Testis (tissue), 2 donors: ENCODE results near the gene PRICKLE4.

ENCODE experiments used
- CTCF ChIP-seq, 3 experiments: fragments of 450-650 bp in 2 of 3; fragments of 200-600 bp in 1 of 3; sonication (generic) in 1 of 3; IDR thresholded peaks; one replicate each; pipeline ENCODE4 v1.5.1; 2016 to 2019; ENCODE audit warnings: antibody characterized with exemption in 3 of 3, mild to moderate bottlenecking in 2 of 3, moderate library complexity in 1 of 3
- POLR2A ChIP-seq: fragments of 450-650 bp; IDR thresholded peaks from one replicate; pipeline ENCODE4 v1.6.1; 2017; ENCODE audit warnings: antibody characterized with exemption, mild to moderate bottlenecking, moderate library complexity

- TF ChIP-seq CTCF (IDR thresholded peaks at IDR 0.05) (no peak), POLR2A (no peak)
Observed at GRCh38 chr6:41733707-41734665, 46.6 kb upstream of the PRICKLE4 start.
